HepG2 (cell line): ENCODE data around the gene DENND11. TPM values are rescaled to one million over a fixed set of nuclear protein-coding genes. Genes with fewer than 3 reads are reported as not detected.
A peak's percentile ranks its signal among the peaks of the same experiment; 100 is the strongest.

Experiments used
- ARID2 ChIP-seq: sonication (generic); formaldehyde crosslinking; IDR thresholded peaks from 2 replicates; pipeline ENCODE4 v1.8.1; 2022; ENCODE audit warnings: mild to moderate bottlenecking, missing genetic modification reagents, borderline replicate concordance
- FLYWCH1 ChIP-seq: sonication (generic); formaldehyde crosslinking; IDR thresholded peaks from 2 replicates; pipeline ENCODE4 v1.8.1; 2023; ENCODE audit warnings: mild to moderate bottlenecking, missing genetic modification reagents
- FOXK1 ChIP-seq: sonication (generic); formaldehyde crosslinking; IDR thresholded peaks from 2 replicates; pipeline ENCODE4 v1.4.0; 2020; ENCODE audit warnings: low read depth, missing genetic modification reagents, borderline replicate concordance
- GABPA ChIP-seq, 2 experiments: IDR thresholded peaks; 2 replicates each; pipeline ENCODE4 v1.6.1; 2011 to 2016; ENCODE audit warnings: low read depth in 2 of 2, low read length in 1 of 2, missing biosample characterization in 1 of 2, missing genetic modification characterization in 1 of 2
- GTF2F1 ChIP-seq: fragments of 150-350 bp; IDR thresholded peaks from 2 replicates; pipeline ENCODE4 v1.6.1; 2014; ENCODE audit warnings: low read length
- SIN3B ChIP-seq: fragments of 150-350 bp; IDR thresholded peaks from 2 replicates; pipeline ENCODE4 v1.6.1; 2014; ENCODE audit warnings: low read length
- SMAD1 ChIP-seq: sonication (generic); formaldehyde crosslinking; IDR thresholded peaks from 2 replicates; pipeline ENCODE4 v1.4.0; 2020; ENCODE audit warnings: missing genetic modification reagents, low read depth, mild to moderate bottlenecking, borderline replicate concordance
- YY1 ChIP-seq: IDR thresholded peaks from 2 replicates; pipeline ENCODE4 v1.6.1; 2011; ENCODE audit warnings: low read length, low read depth, moderate library complexity, mild to moderate bottlenecking; ENCODE audit not compliant: insufficient read depth, insufficient replicate concordance
- ZBTB7A ChIP-seq: sonication (generic); formaldehyde crosslinking; IDR thresholded peaks from 2 replicates; pipeline ENCODE4 v1.8.0; 2022; ENCODE audit warnings: mild to moderate bottlenecking, missing genetic modification reagents
- ZNF205 ChIP-seq: IDR thresholded peaks from 2 replicates; pipeline ENCODE4 v1.6.1; 2018; ENCODE audit warnings: missing biosample characterization, missing genetic modification reagents
- ZNF234 ChIP-seq: sonication (generic); formaldehyde crosslinking; conservative IDR thresholded peaks from 2 replicates; pipeline ENCODE4 v1.5.1; 2020; ENCODE audit warnings: mild to moderate bottlenecking, missing genetic modification reagents
- ZNF274 ChIP-seq: sonication (generic); formaldehyde crosslinking; IDR thresholded peaks from 2 replicates; pipeline ENCODE4 v1.5.1; 2020; ENCODE audit warnings: mild to moderate bottlenecking, missing genetic modification reagents
- ZNF30 ChIP-seq: sonication (generic); formaldehyde crosslinking; IDR thresholded peaks from 2 replicates; pipeline ENCODE4 v1.5.0; 2020; ENCODE audit warnings: mild to moderate bottlenecking, missing genetic modification reagents
- ZNF747 ChIP-seq: sonication (generic); formaldehyde crosslinking; IDR thresholded peaks from 2 replicates; pipeline ENCODE4 v1.8.1; 2023; ENCODE audit warnings: missing genetic modification reagents, mild to moderate bottlenecking, borderline replicate concordance
- ZNF766 ChIP-seq: sonication (generic); formaldehyde crosslinking; IDR thresholded peaks from 2 replicates; pipeline ENCODE4 v1.5.0; 2020; ENCODE audit warnings: missing genetic modification reagents, borderline replicate concordance
- ZNF776 ChIP-seq: sonication (generic); formaldehyde crosslinking; IDR thresholded peaks from 2 replicates; pipeline ENCODE4 v1.4.0; 2020; ENCODE audit warnings: mild to moderate bottlenecking, missing genetic modification reagents
- ZNF777 ChIP-seq: sonication (generic); formaldehyde crosslinking; IDR thresholded peaks from 2 replicates; pipeline ENCODE4 v1.4.0; 2020; ENCODE audit warnings: missing genetic modification reagents
- ZNF891 ChIP-seq: sonication (generic); formaldehyde crosslinking; IDR thresholded peaks from 2 replicates; pipeline ENCODE4 v1.5.0; 2020; ENCODE audit warnings: mild to moderate bottlenecking, missing genetic modification reagents
- polyA plus RNA-seq, 8 experiments: library from polyadenylated mRNA; depleted of rRNA in 3 of 8; stranded (reverse) in 7 of 8; unstranded in 1 of 8; fragments of >200 nt; fragmentation: Illumina TruSeq in 4 of 8; extraction: Trizol in 4 of 8; gene quantifications; 2 replicates each; pipeline versions ENCODE4 v1.2.1 to v1.2.3, GENCODE V29; 2011 to 2016; ENCODE audit warnings: low read depth in 4 of 8, missing spikeins in 1 of 8, mixed read lengths in 1 of 8; ENCODE audit not compliant: insufficient read depth in 1 of 8
- total RNA-seq, 5 experiments: library from RNA; depleted of rRNA; stranded (reverse); fragments of >200 nt; fragmentation: Illumina TruSeq; extraction: Trizol; gene quantifications; 2 replicates each; pipeline ENCODE4 v1.2.3, GENCODE V29; 2016; ENCODE audit warnings: low read depth in 1 of 5
- TF ChIP-seq, protein P1 (sequence below): sonication (generic); formaldehyde crosslinking; IDR thresholded peaks from 2 replicates; pipeline ENCODE4 v1.8.0; 2022; ENCODE audit warnings: mild to moderate bottlenecking, missing genetic modification reagents, borderline replicate concordance
- TF ChIP-seq, protein P2 (sequence below): sonication (generic); formaldehyde crosslinking; IDR thresholded peaks from 2 replicates; pipeline ENCODE4 v1.8.1; 2023; ENCODE audit warnings: mild to moderate bottlenecking, inconsistent platforms, moderate library complexity, missing genetic modification reagents, borderline replicate concordance
- TF ChIP-seq, protein P3 (sequence below): sonication (generic); formaldehyde crosslinking; IDR thresholded peaks from 2 replicates; pipeline ENCODE4 v1.5.1; 2020; ENCODE audit warnings: mild to moderate bottlenecking, moderate library complexity, missing genetic modification reagents
- TF ChIP-seq, protein P4 (sequence below): sonication (generic); formaldehyde crosslinking; IDR thresholded peaks from 2 replicates; pipeline ENCODE4 v1.8.1; 2023; ENCODE audit warnings: mild to moderate bottlenecking, missing genetic modification reagents

DENND11 gene
- total and polyA plus RNA-seq, 2 of the 13 experiments (the other 11 are each of a cell fraction or from before 2014, with no cell fraction given): 7.1 to 10.5 TPM

DNA sequence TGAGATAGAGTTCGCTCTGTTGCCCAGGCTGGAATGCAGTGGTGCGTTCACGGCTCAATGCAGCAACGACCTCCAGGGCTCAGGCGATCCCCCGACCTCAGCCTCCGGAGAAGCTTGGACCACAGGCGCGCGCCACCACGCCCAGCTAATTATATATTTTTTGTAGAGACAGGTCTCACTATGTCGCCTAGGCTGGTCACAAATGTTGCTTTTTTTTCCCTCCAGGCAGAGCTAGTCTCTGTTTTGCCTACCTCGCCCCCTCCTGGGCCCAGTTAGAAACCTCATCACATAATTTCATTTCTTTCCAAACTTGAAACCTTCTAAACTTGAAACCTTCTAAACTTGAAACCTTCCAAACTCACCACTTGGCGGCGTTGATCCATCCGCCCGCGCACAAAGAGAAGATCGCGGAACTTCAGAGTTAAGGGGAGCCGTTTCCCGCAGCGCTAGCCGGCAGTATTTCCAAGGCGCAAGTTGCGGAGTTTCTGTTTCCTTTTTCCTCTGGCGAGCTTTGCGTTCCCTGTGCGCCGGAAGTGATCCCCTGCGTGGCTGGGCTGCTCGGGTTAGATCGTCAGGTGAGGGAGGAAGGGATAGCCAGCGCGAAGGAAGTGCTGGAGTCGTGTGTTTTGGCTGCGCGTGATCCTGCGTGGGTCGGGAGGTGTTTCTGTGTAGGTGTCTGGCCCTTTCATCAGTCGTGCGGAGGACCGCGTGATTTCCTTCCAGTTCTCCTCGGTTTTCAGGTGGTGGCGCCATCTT, 36.0 kb upstream of the DENND11 start, which contains the start of gene SSBP1 (continued):
- TF ChIP-seq GABPA (IDR thresholded peaks at IDR 0.05; ENCODE audit: low read depth, low read length) (peak; percentile 93), GABPA (CRISPR knock-in tag; IDR thresholded peaks at IDR 0.05; ENCODE audit: low read depth) (peak; percentile 100), ZNF747 (peak; percentile 86; the same call in 1 of the 2 replicates), ZNF30 (CRISPR knock-in tag) (no peak), ZNF205 (CRISPR knock-in tag) (peak; percentile 95), GTF2F1 (peak; percentile 51; the same call in 1 of the 2 replicates), ZBTB7A (CRISPR knock-in tag) (no peak), SIN3B (peak; percentile 88), ZNF274 (CRISPR knock-in tag) (peak; percentile 61), FLYWCH1 (CRISPR knock-in tag) (no peak), ZNF766 (CRISPR knock-in tag) (no peak; the same call in 1 of the 2 replicates), FOXK1 (CRISPR knock-in tag) (peak; percentile 98), ZNF891 (CRISPR knock-in tag) (peak; percentile 88), ZNF777 (CRISPR knock-in tag) (peak; percentile 65; the same call in 1 of the 2 replicates), ZNF234 (peak; percentile 79; the same call in 1 of the 2 replicates), ZNF776 (CRISPR knock-in tag) (peak; percentile 81), SMAD1 (CRISPR knock-in tag) (0 out of 2 replicates have a peak, but pooled peaks have one; percentile 60), ARID2 (CRISPR knock-in tag) (peak; percentile 80), YY1 (peak; percentile 84)
- TF ChIP-seq, protein P1, sequence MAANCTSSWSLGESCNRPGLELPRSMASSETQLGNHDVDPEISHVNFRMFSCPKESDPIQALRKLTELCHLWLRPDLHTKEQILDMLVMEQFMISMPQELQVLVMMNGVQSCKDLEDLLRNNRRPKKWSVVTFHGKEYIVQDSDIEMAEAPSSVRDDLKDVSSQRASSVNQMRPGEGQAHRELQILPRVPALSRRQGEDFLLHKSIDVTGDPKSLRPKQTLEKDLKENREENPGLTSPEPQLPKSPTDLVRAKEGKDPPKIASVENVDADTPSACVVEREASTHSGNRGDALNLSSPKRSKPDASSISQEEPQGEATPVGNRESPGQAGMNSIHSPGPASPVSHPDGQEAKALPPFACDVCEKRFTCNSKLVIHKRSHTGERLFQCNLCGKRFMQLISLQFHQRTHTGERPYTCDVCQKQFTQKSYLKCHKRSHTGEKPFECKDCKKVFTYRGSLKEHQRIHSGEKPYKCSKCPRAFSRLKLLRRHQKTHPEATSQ (CRISPR knock-in tag): peak; percentile 91; the same call in 1 of the 2 replicates
- TF ChIP-seq, protein P2, sequence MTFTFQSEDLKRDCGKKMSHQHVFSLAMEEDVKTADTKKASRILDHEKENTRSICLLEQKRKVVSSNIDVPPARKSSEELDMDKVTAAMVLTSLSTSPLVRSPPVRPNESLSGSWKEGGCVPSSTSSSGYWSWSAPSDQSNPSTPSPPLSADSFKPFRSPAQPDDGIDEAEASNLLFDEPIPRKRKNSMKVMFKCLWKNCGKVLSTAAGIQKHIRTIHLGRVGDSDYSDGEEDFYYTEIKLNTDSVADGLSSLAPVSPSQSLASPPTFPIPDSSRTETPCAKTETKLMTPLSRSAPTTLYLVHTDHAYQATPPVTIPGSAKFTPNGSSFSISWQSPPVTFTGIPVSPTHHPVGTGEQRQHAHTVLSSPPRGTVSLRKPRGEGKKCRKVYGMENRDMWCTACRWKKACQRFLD (CRISPR knock-in tag): 0 out of 2 replicates have a peak, but pooled peaks have one; percentile 39
- TF ChIP-seq, protein P3, sequence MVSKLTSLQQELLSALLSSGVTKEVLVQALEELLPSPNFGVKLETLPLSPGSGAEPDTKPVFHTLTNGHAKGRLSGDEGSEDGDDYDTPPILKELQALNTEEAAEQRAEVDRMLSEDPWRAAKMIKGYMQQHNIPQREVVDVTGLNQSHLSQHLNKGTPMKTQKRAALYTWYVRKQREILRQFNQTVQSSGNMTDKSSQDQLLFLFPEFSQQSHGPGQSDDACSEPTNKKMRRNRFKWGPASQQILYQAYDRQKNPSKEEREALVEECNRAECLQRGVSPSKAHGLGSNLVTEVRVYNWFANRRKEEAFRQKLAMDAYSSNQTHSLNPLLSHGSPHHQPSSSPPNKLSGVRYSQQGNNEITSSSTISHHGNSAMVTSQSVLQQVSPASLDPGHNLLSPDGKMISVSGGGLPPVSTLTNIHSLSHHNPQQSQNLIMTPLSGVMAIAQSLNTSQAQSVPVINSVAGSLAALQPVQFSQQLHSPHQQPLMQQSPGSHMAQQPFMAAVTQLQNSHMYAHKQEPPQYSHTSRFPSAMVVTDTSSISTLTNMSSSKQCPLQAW (CRISPR knock-in tag): peak; percentile 96
- TF ChIP-seq, protein P4, sequence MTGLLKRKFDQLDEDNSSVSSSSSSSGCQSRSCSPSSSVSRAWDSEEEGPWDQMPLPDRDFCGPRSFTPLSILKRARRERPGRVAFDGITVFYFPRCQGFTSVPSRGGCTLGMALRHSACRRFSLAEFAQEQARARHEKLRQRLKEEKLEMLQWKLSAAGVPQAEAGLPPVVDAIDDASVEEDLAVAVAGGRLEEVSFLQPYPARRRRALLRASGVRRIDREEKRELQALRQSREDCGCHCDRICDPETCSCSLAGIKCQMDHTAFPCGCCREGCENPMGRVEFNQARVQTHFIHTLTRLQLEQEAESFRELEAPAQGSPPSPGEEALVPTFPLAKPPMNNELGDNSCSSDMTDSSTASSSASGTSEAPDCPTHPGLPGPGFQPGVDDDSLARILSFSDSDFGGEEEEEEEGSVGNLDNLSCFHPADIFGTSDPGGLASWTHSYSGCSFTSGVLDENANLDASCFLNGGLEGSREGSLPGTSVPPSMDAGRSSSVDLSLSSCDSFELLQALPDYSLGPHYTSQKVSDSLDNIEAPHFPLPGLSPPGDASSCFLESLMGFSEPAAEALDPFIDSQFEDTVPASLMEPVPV: 0 out of 2 replicates have a peak, but pooled peaks have one; percentile 66
